A549 (cell line): Measurements from ENCODE around the gene TCF4.

ENCODE experiments used
- GATA3 ChIP-seq: IDR thresholded peaks from 2 replicates; pipeline ENCODE4 v1.6.1; 2012; ENCODE audit warnings: borderline replicate concordance
- HOXB5 ChIP-seq: fragments of 250-450 bp; sonication (Bioruptor Pico); IDR thresholded peaks from 2 replicates; pipeline ENCODE4 v1.5.0; 2020; ENCODE audit warnings: mild to moderate bottlenecking, moderate library complexity
- JUNB ChIP-seq: fragments of >200 bp; sonication (Bioruptor Twin); formaldehyde crosslinking; IDR thresholded peaks from 2 replicates; pipeline ENCODE4 v1.6.1; 2016
- NFE2L2 ChIP-seq: fragments of 150-350 bp; conservative IDR thresholded peaks from 2 replicates; pipeline ENCODE4 v1.6.1; 2014; ENCODE audit warnings: low read length
- NR3C1 ChIP-seq: fragments of >200 bp; sonication (Bioruptor Twin); formaldehyde crosslinking; IDR thresholded peaks from 3 replicates; pipeline ENCODE4 v1.6.1; 2017
- RCOR1 ChIP-seq: fragments of 150-350 bp; IDR thresholded peaks from 2 replicates; pipeline ENCODE4 v1.6.1; 2014; ENCODE audit warnings: antibody characterized with exemption, low read length, low read depth
- RNF2 ChIP-seq: fragments of 200-600 bp; sonication (generic); IDR thresholded peaks from 2 replicates; pipeline ENCODE4 v1.6.1; 2016; ENCODE audit warnings: low read depth, mild to moderate bottlenecking, antibody characterized with exemption, moderate library complexity, borderline replicate concordance
- TP53 ChIP-seq: fragments of 250-450 bp; sonication (Bioruptor Pico); IDR thresholded peaks from 2 replicates; pipeline ENCODE4 v1.5.0; 2021; ENCODE audit warnings: mild to moderate bottlenecking, moderate library complexity
- ZSCAN20 ChIP-seq: fragments of 250-450 bp; sonication (Bioruptor Pico); IDR thresholded peaks from 2 replicates; pipeline ENCODE4 v1.8.0; 2022; ENCODE audit warnings: mild to moderate bottlenecking, moderate library complexity
- TF ChIP-seq, protein P1 (sequence below): fragments of >200 bp; sonication (Bioruptor Twin); formaldehyde crosslinking; IDR thresholded peaks from 3 replicates; pipeline ENCODE4 v1.5.1; 2016
- TF ChIP-seq, protein P2 (sequence below): fragments of 150-350 bp; IDR thresholded peaks from 2 replicates; pipeline ENCODE4 v1.6.1; 2014; ENCODE audit warnings: low read depth, mild to moderate bottlenecking, low read length
- TF ChIP-seq, protein P3 (sequence below): fragments of 200-600 bp; sonication (generic); IDR thresholded peaks from 2 replicates; pipeline ENCODE4 v1.6.1; 2016; ENCODE audit warnings: antibody characterized with exemption, mild to moderate bottlenecking, moderate library complexity
- TF ChIP-seq, protein P4 (sequence below): fragments of >200 bp; sonication (Bioruptor Twin); formaldehyde crosslinking; IDR thresholded peaks from 3 replicates; pipeline ENCODE4 v1.6.1; 2016

DNA sequence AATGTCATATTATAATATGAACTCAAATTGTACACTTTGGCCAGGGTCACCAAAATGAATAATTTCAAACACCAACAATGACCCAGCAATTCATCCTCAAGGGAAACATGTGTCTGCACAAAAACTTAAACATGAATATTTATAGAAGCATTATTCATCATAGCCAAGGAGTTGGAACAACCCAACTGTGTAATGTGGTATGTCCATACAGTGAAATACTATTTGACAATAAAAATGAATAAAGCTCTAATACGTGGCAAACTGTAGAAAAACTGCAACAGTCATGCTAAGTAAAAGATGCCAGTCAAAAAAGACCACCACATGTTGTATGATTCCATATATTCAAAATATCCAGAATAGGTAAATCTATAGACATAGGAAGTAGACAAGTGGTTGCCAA lies 334.2 kb downstream of the TCF4 start:
- TF ChIP-seq, protein P1, sequence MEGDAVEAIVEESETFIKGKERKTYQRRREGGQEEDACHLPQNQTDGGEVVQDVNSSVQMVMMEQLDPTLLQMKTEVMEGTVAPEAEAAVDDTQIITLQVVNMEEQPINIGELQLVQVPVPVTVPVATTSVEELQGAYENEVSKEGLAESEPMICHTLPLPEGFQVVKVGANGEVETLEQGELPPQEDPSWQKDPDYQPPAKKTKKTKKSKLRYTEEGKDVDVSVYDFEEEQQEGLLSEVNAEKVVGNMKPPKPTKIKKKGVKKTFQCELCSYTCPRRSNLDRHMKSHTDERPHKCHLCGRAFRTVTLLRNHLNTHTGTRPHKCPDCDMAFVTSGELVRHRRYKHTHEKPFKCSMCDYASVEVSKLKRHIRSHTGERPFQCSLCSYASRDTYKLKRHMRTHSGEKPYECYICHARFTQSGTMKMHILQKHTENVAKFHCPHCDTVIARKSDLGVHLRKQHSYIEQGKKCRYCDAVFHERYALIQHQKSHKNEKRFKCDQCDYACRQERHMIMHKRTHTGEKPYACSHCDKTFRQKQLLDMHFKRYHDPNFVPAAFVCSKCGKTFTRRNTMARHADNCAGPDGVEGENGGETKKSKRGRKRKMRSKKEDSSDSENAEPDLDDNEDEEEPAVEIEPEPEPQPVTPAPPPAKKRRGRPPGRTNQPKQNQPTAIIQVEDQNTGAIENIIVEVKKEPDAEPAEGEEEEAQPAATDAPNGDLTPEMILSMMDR, result no peak
- TF ChIP-seq, protein P2, sequence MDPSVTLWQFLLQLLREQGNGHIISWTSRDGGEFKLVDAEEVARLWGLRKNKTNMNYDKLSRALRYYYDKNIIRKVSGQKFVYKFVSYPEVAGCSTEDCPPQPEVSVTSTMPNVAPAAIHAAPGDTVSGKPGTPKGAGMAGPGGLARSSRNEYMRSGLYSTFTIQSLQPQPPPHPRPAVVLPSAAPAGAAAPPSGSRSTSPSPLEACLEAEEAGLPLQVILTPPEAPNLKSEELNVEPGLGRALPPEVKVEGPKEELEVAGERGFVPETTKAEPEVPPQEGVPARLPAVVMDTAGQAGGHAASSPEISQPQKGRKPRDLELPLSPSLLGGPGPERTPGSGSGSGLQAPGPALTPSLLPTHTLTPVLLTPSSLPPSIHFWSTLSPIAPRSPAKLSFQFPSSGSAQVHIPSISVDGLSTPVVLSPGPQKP, result no peak
- TF ChIP-seq JUNB (no peak), RCOR1 (no peak), ZSCAN20 (CRISPR knock-in tag) (no peak), RNF2 (no peak), HOXB5 (CRISPR knock-in tag) (no peak), NR3C1 (no peak), GATA3 (no peak), TP53 (CRISPR knock-in tag) (no peak), NFE2L2 (no peak)
- TF ChIP-seq, protein P3, sequence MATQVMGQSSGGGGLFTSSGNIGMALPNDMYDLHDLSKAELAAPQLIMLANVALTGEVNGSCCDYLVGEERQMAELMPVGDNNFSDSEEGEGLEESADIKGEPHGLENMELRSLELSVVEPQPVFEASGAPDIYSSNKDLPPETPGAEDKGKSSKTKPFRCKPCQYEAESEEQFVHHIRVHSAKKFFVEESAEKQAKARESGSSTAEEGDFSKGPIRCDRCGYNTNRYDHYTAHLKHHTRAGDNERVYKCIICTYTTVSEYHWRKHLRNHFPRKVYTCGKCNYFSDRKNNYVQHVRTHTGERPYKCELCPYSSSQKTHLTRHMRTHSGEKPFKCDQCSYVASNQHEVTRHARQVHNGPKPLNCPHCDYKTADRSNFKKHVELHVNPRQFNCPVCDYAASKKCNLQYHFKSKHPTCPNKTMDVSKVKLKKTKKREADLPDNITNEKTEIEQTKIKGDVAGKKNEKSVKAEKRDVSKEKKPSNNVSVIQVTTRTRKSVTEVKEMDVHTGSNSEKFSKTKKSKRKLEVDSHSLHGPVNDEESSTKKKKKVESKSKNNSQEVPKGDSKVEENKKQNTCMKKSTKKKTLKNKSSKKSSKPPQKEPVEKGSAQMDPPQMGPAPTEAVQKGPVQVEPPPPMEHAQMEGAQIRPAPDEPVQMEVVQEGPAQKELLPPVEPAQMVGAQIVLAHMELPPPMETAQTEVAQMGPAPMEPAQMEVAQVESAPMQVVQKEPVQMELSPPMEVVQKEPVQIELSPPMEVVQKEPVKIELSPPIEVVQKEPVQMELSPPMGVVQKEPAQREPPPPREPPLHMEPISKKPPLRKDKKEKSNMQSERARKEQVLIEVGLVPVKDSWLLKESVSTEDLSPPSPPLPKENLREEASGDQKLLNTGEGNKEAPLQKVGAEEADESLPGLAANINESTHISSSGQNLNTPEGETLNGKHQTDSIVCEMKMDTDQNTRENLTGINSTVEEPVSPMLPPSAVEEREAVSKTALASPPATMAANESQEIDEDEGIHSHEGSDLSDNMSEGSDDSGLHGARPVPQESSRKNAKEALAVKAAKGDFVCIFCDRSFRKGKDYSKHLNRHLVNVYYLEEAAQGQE, result no peak
- TF ChIP-seq, protein P4, sequence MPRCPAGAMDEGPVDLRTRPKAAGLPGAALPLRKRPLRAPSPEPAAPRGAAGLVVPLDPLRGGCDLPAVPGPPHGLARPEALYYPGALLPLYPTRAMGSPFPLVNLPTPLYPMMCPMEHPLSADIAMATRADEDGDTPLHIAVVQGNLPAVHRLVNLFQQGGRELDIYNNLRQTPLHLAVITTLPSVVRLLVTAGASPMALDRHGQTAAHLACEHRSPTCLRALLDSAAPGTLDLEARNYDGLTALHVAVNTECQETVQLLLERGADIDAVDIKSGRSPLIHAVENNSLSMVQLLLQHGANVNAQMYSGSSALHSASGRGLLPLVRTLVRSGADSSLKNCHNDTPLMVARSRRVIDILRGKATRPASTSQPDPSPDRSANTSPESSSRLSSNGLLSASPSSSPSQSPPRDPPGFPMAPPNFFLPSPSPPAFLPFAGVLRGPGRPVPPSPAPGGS, result no peak
